Measurements from ENCODE around the gene NEK5. TPM values are rescaled to one million over a fixed set of nuclear protein-coding genes. Genes with fewer than 3 reads are reported as not detected.

NEK5 gene
- total RNA-seq, 2 experiments from 2014 or later: 0.22 TPM; not detected in 1

DNA sequence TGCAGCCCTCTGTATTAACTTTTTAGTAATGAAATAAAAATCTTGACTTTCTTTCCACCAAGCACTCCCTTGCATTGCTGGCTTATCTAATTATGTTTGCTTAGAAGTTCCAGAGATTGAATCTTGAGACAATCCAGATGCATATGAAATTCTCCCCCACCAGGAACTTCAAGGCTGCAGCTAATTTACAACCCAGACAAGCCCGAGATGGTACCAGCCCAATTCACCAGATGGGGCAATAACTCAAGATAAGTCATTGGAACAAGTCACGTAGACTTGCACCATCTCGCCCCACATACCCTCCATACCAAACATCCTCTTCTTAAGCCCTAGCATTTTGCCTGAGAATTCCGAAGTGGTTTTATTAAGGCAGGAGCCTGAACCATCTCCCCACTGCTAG lies 75.4 kb downstream of the NEK5 start:
- Histone ChIP-seq H3K79me2 (ENCODE audit: insufficient read depth, low read depth, low read length) (no peaks in the 10 kb centered on the region), H3K4me2 (ENCODE audit: low read length) (no peak overlapping the region), H3K9me3 (ENCODE audit: low read length) (no peaks in the 10 kb centered on the region), H3K36me3 (ENCODE audit: insufficient read depth, low read length) (no peaks in the 10 kb centered on the region), H3K9me2 (ENCODE audit: insufficient read depth, low read length) (no peaks in the 10 kb centered on the region), H4K20me1 (ENCODE audit: insufficient read depth, low read length) (no peaks in the 10 kb centered on the region), H3K27ac (ENCODE audit: low read depth, low read length, poor library complexity, severe bottlenecking) (no peak overlapping the region), H3K4me3 (ENCODE audit: low read depth, low read length, poor library complexity, severe bottlenecking) (no peak overlapping the region), H2AFZ (ENCODE audit: low read length) (no peak overlapping the region), H3K4me1 (ENCODE audit: insufficient read depth, low read length, poor library complexity, severe bottlenecking) (no peaks in the 10 kb centered on the region)
- TF ChIP-seq, protein P1, sequence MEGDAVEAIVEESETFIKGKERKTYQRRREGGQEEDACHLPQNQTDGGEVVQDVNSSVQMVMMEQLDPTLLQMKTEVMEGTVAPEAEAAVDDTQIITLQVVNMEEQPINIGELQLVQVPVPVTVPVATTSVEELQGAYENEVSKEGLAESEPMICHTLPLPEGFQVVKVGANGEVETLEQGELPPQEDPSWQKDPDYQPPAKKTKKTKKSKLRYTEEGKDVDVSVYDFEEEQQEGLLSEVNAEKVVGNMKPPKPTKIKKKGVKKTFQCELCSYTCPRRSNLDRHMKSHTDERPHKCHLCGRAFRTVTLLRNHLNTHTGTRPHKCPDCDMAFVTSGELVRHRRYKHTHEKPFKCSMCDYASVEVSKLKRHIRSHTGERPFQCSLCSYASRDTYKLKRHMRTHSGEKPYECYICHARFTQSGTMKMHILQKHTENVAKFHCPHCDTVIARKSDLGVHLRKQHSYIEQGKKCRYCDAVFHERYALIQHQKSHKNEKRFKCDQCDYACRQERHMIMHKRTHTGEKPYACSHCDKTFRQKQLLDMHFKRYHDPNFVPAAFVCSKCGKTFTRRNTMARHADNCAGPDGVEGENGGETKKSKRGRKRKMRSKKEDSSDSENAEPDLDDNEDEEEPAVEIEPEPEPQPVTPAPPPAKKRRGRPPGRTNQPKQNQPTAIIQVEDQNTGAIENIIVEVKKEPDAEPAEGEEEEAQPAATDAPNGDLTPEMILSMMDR (conservative IDR thresholded peaks at IDR 0.05; ENCODE audit: low read length): no peak
- no peak for TF ChIP-seq EZH2phosphoT487 (IDR thresholded peaks at IDR 0.05; ENCODE audit: borderline replicate concordance, low read depth, low read length)
- no peak for DNase-seq (ENCODE audit: low spot score)
- ChIA-PET CTCF (ENCODE audit: unreplicated experiment) (no interaction called here), POLR2A (interaction anchor here (0.7 kb wide), 1 partner anchor 183 kb away, joined by 3 read pairs; no protein-coding TSS in a partner anchor)
- intact Hi-C loops (cut with micrococcal nuclease; ENCODE audit: unreplicated experiment): no loop called here
- no TSS peak for BruUV-seq (replicated peaks)

DNA sequence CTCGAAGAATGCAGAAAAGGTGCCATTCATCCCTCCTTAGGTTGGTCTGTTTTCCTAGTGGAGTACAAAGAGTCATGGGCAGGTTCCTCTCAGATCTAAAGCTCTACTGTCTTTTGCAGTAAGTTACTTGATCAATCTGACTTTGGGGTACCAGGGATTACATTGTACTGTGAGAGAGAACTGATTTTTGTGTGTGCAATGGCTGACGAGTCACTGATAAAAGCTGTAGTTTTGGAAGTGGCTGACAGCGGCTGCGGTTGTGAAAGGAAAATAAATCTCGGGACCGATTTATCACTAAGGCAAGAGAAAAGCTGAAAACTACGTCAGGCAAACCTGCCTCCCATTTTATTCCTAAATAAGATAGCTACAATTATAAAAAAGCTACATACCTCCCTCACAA lies 77.5 kb downstream of the NEK5 start:
- Histone ChIP-seq H2AFZ (ENCODE audit: low read length) (no peak overlapping the region), H3K4me1 (ENCODE audit: insufficient read depth, low read length, poor library complexity, severe bottlenecking) (no peaks in the 10 kb centered on the region), H3K36me3 (ENCODE audit: insufficient read depth, low read length) (no peaks in the 10 kb centered on the region), H3K9me2 (ENCODE audit: insufficient read depth, low read length) (no peaks in the 10 kb centered on the region), H4K20me1 (ENCODE audit: insufficient read depth, low read length) (no peaks in the 10 kb centered on the region), H3K9me3 (ENCODE audit: low read length) (no peaks in the 10 kb centered on the region), H3K4me3 (ENCODE audit: low read depth, low read length, poor library complexity, severe bottlenecking) (no peak overlapping the region), H3K4me2 (ENCODE audit: low read length) (no peak overlapping the region), H3K27ac (ENCODE audit: low read depth, low read length, poor library complexity, severe bottlenecking) (no peak overlapping the region), H3K79me2 (ENCODE audit: insufficient read depth, low read depth, low read length) (no peaks in the 10 kb centered on the region)
- ChIA-PET CTCF (ENCODE audit: unreplicated experiment) (no interaction called here), POLR2A (interaction anchor here (0.6 to 1.0 kb wide), 3 partner anchors 10 to 58 kb away, joined by 3 to 5 read pairs (median 3); no protein-coding TSS in a partner anchor)
- no TSS peak for BruUV-seq (replicated peaks)
- TF ChIP-seq, protein P1 (conservative IDR thresholded peaks at IDR 0.05; ENCODE audit: low read length): no peak
- no peak for TF ChIP-seq EZH2phosphoT487 (IDR thresholded peaks at IDR 0.05; ENCODE audit: borderline replicate concordance, low read depth, low read length)
- DNase-seq (ENCODE audit: low spot score): no peak
- intact Hi-C loops (cut with micrococcal nuclease; ENCODE audit: unreplicated experiment): no loop called here

DNA sequence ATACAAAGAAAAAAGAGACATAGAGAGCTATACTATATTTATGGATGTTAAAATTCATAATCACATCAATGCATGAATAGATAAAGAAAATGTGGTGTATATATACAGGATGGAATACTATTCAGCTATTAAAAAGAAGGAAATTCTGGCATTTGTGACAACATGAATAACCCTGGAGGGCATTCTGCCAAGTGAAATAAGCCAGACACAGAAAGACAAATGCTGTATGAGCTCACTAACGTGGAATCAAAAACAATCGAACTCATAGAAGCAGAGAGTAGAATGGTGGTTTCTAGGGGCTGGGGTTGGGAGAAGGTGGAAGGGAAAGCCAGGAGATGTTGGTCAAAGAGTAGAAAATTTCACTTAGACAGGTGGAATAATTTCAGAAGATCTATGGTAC lies 80.4 kb downstream of the NEK5 start:
- ChIA-PET CTCF (ENCODE audit: unreplicated experiment) (no interaction called here), POLR2A (interaction anchor here (0.7 kb wide), 1 partner anchor 27 kb away, joined by 3 read pairs; no protein-coding TSS in a partner anchor)
- H3K4me3 ChIP-seq (ENCODE audit: low read depth, low read length, poor library complexity, severe bottlenecking): no peak overlapping the region
- no peaks in the 10 kb centered on the region for H3K9me3 ChIP-seq (ENCODE audit: low read length)
- no peak overlapping the region for H3K27ac ChIP-seq (ENCODE audit: low read depth, low read length, poor library complexity, severe bottlenecking)
- H4K20me1 ChIP-seq (ENCODE audit: insufficient read depth, low read length): no peaks in the 10 kb centered on the region
- no peaks in the 10 kb centered on the region for H3K9me2 ChIP-seq (ENCODE audit: insufficient read depth, low read length)
- no TSS peak for BruUV-seq (replicated peaks)
- H3K4me1 ChIP-seq (ENCODE audit: insufficient read depth, low read length, poor library complexity, severe bottlenecking): no peaks in the 10 kb centered on the region
- no peak overlapping the region for H3K4me2 ChIP-seq (ENCODE audit: low read length)
- no peaks in the 10 kb centered on the region for H3K79me2 ChIP-seq (ENCODE audit: insufficient read depth, low read depth, low read length)
- no peaks in the 10 kb centered on the region for H3K36me3 ChIP-seq (ENCODE audit: insufficient read depth, low read length)
- DNase-seq (ENCODE audit: low spot score): no peak
- intact Hi-C loops (cut with micrococcal nuclease; ENCODE audit: unreplicated experiment): no loop called here
- TF ChIP-seq EZH2phosphoT487 (IDR thresholded peaks at IDR 0.05; ENCODE audit: borderline replicate concordance, low read depth, low read length): no peak
- TF ChIP-seq, protein P1 (conservative IDR thresholded peaks at IDR 0.05; ENCODE audit: low read length): no peak
- no peak overlapping the region for H2AFZ ChIP-seq (ENCODE audit: low read length)

Data from OCI-LY7 (cell line).